PC-3 (cell line): Measurements from ENCODE around the gene TOMM40L. TPM values are rescaled to one million over a fixed set of nuclear protein-coding genes. Genes with fewer than 3 reads are reported as not detected.

Experiments
- ATAC-seq: fragments of 200-7000 bp; cut with Tn5 transposase; 2 replicates; pipeline ENCODE4 v1.9.1; 2020; ENCODE audit warnings: mild to moderate bottlenecking, moderate library complexity
- BruUV-seq: library from RNA; stranded (reverse); fragments of 400-500 nt; replicated peaks from 2 replicates; lab custom pipeline; 2021; lab: Mats Ljungman, UMichigan
- CTCF ChIA-PET: fragments of 300-600 bp; sonication (Branson Sonifier 250); formaldehyde crosslinking; loops from one replicate; lab custom pipeline; 2022; ENCODE audit warnings: antibody characterized with exemption; lab: Charles Lee
- POLR2A ChIA-PET: fragments of 300-600 bp; sonication (Branson Sonifier 250); formaldehyde crosslinking; loops from one replicate; lab custom pipeline; 2022; ENCODE audit warnings: antibody characterized with exemption; ENCODE audit not compliant: unreplicated experiment; lab: Charles Lee
- DNase-seq: peaks from one replicate; pipeline ENCODE4 v3.0.0-alpha.2; 2015
- H2AFZ ChIP-seq: fragments of 300-600 bp; sonication (generic); 2 replicates; pipeline ENCODE4 v1.6.0; 2016; ENCODE audit warnings: antibody characterized with exemption, low read length
- H3F3A ChIP-seq: fragments of 300-600 bp; sonication (generic); one replicate; pipeline ENCODE4 v1.6.0; 2017; ENCODE audit warnings: antibody characterized with exemption, low read length, control low read depth, mild to moderate bottlenecking; ENCODE audit not compliant: unreplicated experiment
- H3K27ac ChIP-seq: fragments of 300-600 bp; sonication (generic); 2 replicates; pipeline ENCODE4 v1.5.1; 2016; ENCODE audit warnings: mild to moderate bottlenecking, low read length
- H3K27me3 ChIP-seq: fragments of 300-600 bp; sonication (generic); 2 replicates; pipeline ENCODE4 v1.6.1; 2016; ENCODE audit warnings: low read length, mixed read lengths
- H3K36me3 ChIP-seq: fragments of 300-600 bp; sonication (generic); 2 replicates; pipeline ENCODE4 v1.6.1; 2016; ENCODE audit warnings: low read depth, mixed run types, low read length, mixed read lengths
- H3K4me1 ChIP-seq: fragments of 300-600 bp; sonication (generic); 2 replicates; pipeline ENCODE4 v1.5.1; 2016; ENCODE audit warnings: low read length; ENCODE audit not compliant: insufficient read depth
- H3K4me2 ChIP-seq: fragments of 300-600 bp; sonication (generic); 2 replicates; pipeline ENCODE4 v1.6.0; 2016; ENCODE audit warnings: low read length
- H3K4me3 ChIP-seq: fragments of 300-600 bp; sonication (generic); 2 replicates; pipeline ENCODE4 v1.5.1; 2016; ENCODE audit warnings: mild to moderate bottlenecking, low read length, mixed read lengths
- H3K79me2 ChIP-seq: fragments of 300-600 bp; sonication (generic); 2 replicates; pipeline ENCODE4 v1.6.1; 2017; ENCODE audit warnings: low read length, mixed read lengths
- H3K9ac ChIP-seq: fragments of 300-600 bp; sonication (generic); 2 replicates; pipeline ENCODE4 v1.6.0; 2016; ENCODE audit warnings: mild to moderate bottlenecking, low read length
- H3K9me2 ChIP-seq: fragments of 300-600 bp; sonication (generic); replicated peaks from 2 replicates; pipeline ENCODE4 v1.6.1; 2016; ENCODE audit warnings: mixed run types, low read length, mixed read lengths
- H3K9me3 ChIP-seq: fragments of 300-600 bp; sonication (generic); 2 replicates; pipeline ENCODE4 v1.6.1; 2016; ENCODE audit warnings: low read length, mixed read lengths
- H4K20me1 ChIP-seq: fragments of 300-600 bp; sonication (generic); 2 replicates; pipeline ENCODE4 v1.6.1; 2016; ENCODE audit warnings: low read length, mixed read lengths
- CTCF ChIP-seq: fragments of 300-600 bp; sonication (generic); conservative IDR thresholded peaks from 2 replicates; pipeline ENCODE4 v1.5.1; 2017; ENCODE audit warnings: antibody characterized with exemption, low read depth, mild to moderate bottlenecking, low read length
- EZH2 ChIP-seq: fragments of 300-600 bp; sonication (generic); IDR thresholded peaks from one replicate; pipeline ENCODE4 v1.6.1; 2017; ENCODE audit warnings: antibody characterized with exemption, mild to moderate bottlenecking, low read length; ENCODE audit not compliant: unreplicated experiment
- EZH2phosphoT487 ChIP-seq: fragments of 300-600 bp; sonication (generic); IDR thresholded peaks from 2 replicates; pipeline ENCODE4 v1.6.1; 2018; ENCODE audit warnings: mild to moderate bottlenecking, antibody characterized with exemption, low read length, borderline replicate concordance
- intact Hi-C: fragments of 100-400 bp; cut with micrococcal nuclease; formaldehyde crosslinking; loops from 2 replicates; pipeline ENCODE4 v1.9.0; 2023
- total RNA-seq: library from RNA; depleted of rRNA; stranded (reverse); fragments of >200 nt; gene quantifications from 2 replicates; pipeline ENCODE4 v1.2.3, GENCODE V29; 2014

Gene TOMM40L
- total RNA-seq, 1 experiment from 2014 or later = 23.2 TPM

DNA sequence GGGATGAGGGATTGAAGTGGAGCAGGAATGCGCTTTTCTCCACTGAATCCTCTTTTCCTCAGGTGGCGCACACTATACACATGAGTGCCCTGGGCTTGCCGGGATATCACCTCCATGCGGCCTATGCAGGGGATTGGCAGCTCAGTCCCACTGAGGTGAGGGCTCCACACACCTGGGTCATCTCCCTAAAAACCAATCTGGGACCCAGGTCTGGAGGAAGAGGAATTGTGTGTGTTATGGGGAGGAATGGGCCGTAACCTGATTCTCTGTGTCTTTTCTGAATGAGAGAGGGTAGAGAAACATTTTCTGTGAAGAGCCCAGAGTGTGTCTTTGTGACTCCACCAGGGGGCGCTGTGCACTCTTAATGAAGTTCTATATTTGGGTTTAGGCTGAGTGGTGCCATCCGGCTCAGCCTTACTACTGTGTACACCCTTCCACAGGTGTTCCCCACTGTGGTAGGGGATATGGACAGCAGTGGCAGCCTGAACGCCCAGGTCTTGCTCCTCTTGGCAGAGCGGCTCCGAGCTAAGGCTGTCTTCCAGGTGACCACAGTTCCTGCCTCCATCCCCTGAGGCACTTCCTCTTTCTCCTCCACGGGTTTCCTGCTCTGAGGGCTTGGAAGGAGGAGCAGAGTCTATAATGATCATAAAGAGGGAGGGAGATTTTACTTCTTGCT, 1.5 kb downstream of the TOMM40L start:
- TF ChIP-seq EZH2phosphoT487 = no peak
- TF ChIP-seq CTCF = peak; percentile 99
- intact Hi-C loops = loop anchor here (1.0 to 2.0 kb wide), 4 partner anchors 64 to 155 kb away; partner anchors contain the start of gene SDHC
- no TSS peak for BruUV-seq
- Histone ChIP-seq H3K4me1 (peaks cover 26% of the 10 kb centered on the region), H3K79me2 (peaks cover 16% of the 10 kb centered on the region), H4K20me1 (no peaks in the 10 kb centered on the region), H3K4me3 (peak overlapping the region; percentile 79), H3K9me3 (no peaks in the 10 kb centered on the region), H3F3A (no peaks in the 10 kb centered on the region), H3K27ac (peak overlapping the region; percentile 33), H3K9me2 (no peaks in the 10 kb centered on the region), H3K36me3 (peaks cover 22% of the 10 kb centered on the region), H3K9ac (peak overlapping the region; percentile 80), H3K27me3 (no peaks in the 10 kb centered on the region), H2AFZ (peak overlapping the region; percentile 85), H3K4me2 (peak overlapping the region; percentile 82)
- ATAC-seq = peak; percentile 65
- ChIA-PET CTCF (interaction anchor here (0.6 to 3.0 kb wide), 5 partner anchors 64 to 156 kb away, joined by 3 to 39 read pairs (median 29); no protein-coding TSS in a partner anchor), POLR2A (interaction anchor here (0.7 kb wide), 1 partner anchor 88 kb away, joined by 5 read pairs; no protein-coding TSS in a partner anchor)
- peak; percentile 85 for DNase-seq

DNA sequence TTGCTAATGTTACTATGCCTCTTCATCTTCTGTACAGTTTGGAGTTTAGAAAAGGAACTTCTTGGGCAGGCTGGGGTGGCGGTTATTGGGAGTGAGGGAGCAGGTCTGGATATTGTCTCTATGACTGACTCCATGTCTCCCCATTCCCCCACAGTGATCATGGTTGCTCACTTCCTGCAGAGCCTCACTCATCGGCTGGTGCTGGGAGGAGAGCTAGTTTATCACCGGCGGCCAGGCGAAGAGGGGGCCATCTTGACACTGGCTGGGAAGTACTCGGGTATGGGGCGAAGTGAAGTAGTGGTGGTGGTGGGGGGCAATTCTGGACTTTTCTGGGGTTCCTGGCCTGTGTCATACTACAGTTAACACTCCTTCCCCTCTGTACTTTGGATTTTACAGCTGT, 2.2 kb downstream of the TOMM40L start:
- Histone ChIP-seq H3K4me3 (peak overlapping the region; percentile 79), H3F3A (no peaks in the 10 kb centered on the region), H3K79me2 (peaks cover 16% of the 10 kb centered on the region), H3K4me2 (peak overlapping the region; percentile 82), H3K9me2 (no peaks in the 10 kb centered on the region), H3K4me1 (peaks cover 26% of the 10 kb centered on the region), H3K9me3 (no peaks in the 10 kb centered on the region), H2AFZ (no peak overlapping the region), H4K20me1 (no peaks in the 10 kb centered on the region), H3K27ac (no peak overlapping the region), H3K9ac (0 out of 2 replicates have a peak overlapping the region, but pooled peaks have one; percentile 80), H3K36me3 (peaks cover 22% of the 10 kb centered on the region), H3K27me3 (no peaks in the 10 kb centered on the region)
- ChIA-PET POLR2A (interaction anchor here (0.7 kb wide), 1 partner anchor 87 kb away, joined by 5 read pairs; no protein-coding TSS in a partner anchor), CTCF (interaction anchor here (0.6 to 3.0 kb wide), 2 partner anchors 146 to 155 kb away, joined by 3 to 29 read pairs; no protein-coding TSS in a partner anchor)
- intact Hi-C loops = no loop called here
- TF ChIP-seq CTCF = no peak
- TF ChIP-seq EZH2 = no peak
- no peak for TF ChIP-seq EZH2phosphoT487
- ATAC-seq (no peak), DNase-seq (no peak)
- BruUV-seq = no TSS peak

GRCh38 chr1:161229896-161230295, 4.0 kb downstream of the TOMM40L start:
- no peak for DNase-seq
- H3K4me2 ChIP-seq = no peak overlapping the region
- H3K27ac ChIP-seq = no peak overlapping the region
- peaks cover 16% of the 10 kb centered on the region for H3K79me2 ChIP-seq
- H3K9ac ChIP-seq = no peak overlapping the region
- no peaks in the 10 kb centered on the region for H3K9me2 ChIP-seq
- no peak for ATAC-seq
- H3K36me3 ChIP-seq = peaks cover 22% of the 10 kb centered on the region
- no peaks in the 10 kb centered on the region for H3F3A ChIP-seq
- no peak for TF ChIP-seq EZH2phosphoT487
- peak; percentile 47; the same call in 1 of the 2 replicates for TF ChIP-seq CTCF
- no peak for TF ChIP-seq EZH2
- BruUV-seq = TSS peak; percentile 1
- H3K4me3 ChIP-seq = no peak overlapping the region
- H2AFZ ChIP-seq = no peak overlapping the region
- intact Hi-C loops = no loop called here
- CTCF ChIA-PET = interaction anchor here (0.8 to 1.8 kb wide), 3 partner anchors 84 to 152 kb away, joined by 3 to 9 read pairs (median 8); partner anchors contain the start of gene SDHC
- POLR2A ChIA-PET = no interaction called here
- no peaks in the 10 kb centered on the region for H3K9me3 ChIP-seq
- H4K20me1 ChIP-seq = no peaks in the 10 kb centered on the region
- H3K27me3 ChIP-seq = no peaks in the 10 kb centered on the region
- H3K4me1 ChIP-seq = peaks cover 23% of the 10 kb centered on the region
